AG04450 (cell line): ENCODE measurements around the gene CYP26A1. TPM values are rescaled to one million over a fixed set of nuclear protein-coding genes. Genes with fewer than 3 reads are reported as not detected.
"Not testable (repeated sequence)": the region's sequence is repeated elsewhere in the genome, so short reads cannot be mapped to it uniquely, and the experiment has no call there.

Experiments
- CTCF ChIA-PET: fragments of 300-600, 350-600 bp; formaldehyde crosslinking; extraction: SDS; loops from one replicate; lab custom pipeline; 2022; ENCODE audit warnings: antibody characterized with exemption, inconsistent platforms; lab: Charles Lee
- POLR2A ChIA-PET: fragments of 350-600 bp; formaldehyde crosslinking; extraction: SDS; loops from one replicate; lab custom pipeline; 2021; ENCODE audit warnings: antibody characterized with exemption, inconsistent platforms; lab: Yijun Ruan, JAX
- DNase-seq: peaks from one replicate; pipeline ENCODE4 v3.0.0-alpha.2; 2011; ENCODE audit warnings: low read depth, low spot score
- H3K27ac ChIP-seq: one replicate; pipeline ENCODE4 v1.5.1; 2012; ENCODE audit warnings: low read depth, low read length, control low read depth
- H3K27me3 ChIP-seq: one replicate; pipeline ENCODE4 v1.6.0; 2012; ENCODE audit warnings: low read length; ENCODE audit not compliant: control insufficient read depth, insufficient read depth
- H3K4me3 ChIP-seq: 2 replicates; pipeline ENCODE4 v1.5.1; 2011; ENCODE audit warnings: mild to moderate bottlenecking, low read depth, low read length, control low read depth
- H3K9me3 ChIP-seq: 2 replicates; pipeline ENCODE4 v1.5.1; 2012; ENCODE audit warnings: low read length; ENCODE audit not compliant: control insufficient read depth, insufficient read depth
- polyA plus RNA-seq: library from polyadenylated mRNA; depleted of rRNA; stranded (reverse); fragments of >200 nt; gene quantifications from 2 replicates; pipeline ENCODE4 v1.2.3, GENCODE V29; 2011
- TF ChIP-seq, protein P1 (sequence below): IDR thresholded peaks from 2 replicates; pipeline ENCODE4 v1.5.1; 2011; ENCODE audit warnings: low read depth, low read length, control low read depth, inconsistent platforms

Gene CYP26A1
- polyA plus RNA-seq, 1 experiment, result not detected

- Histone ChIP-seq H3K27ac (no peak overlapping the region), H3K9me3 (no peaks in the 10 kb centered on the region), H3K4me3 (no peak overlapping the region), H3K27me3 (peaks cover 2% of the 10 kb centered on the region)
- POLR2A ChIA-PET, result no interaction called here
- CTCF ChIA-PET, result interaction anchor here (1.7 kb wide), 1 partner anchor 17 kb away, joined by 8 read pairs; no protein-coding TSS in a partner anchor
- TF ChIP-seq, protein P1, sequence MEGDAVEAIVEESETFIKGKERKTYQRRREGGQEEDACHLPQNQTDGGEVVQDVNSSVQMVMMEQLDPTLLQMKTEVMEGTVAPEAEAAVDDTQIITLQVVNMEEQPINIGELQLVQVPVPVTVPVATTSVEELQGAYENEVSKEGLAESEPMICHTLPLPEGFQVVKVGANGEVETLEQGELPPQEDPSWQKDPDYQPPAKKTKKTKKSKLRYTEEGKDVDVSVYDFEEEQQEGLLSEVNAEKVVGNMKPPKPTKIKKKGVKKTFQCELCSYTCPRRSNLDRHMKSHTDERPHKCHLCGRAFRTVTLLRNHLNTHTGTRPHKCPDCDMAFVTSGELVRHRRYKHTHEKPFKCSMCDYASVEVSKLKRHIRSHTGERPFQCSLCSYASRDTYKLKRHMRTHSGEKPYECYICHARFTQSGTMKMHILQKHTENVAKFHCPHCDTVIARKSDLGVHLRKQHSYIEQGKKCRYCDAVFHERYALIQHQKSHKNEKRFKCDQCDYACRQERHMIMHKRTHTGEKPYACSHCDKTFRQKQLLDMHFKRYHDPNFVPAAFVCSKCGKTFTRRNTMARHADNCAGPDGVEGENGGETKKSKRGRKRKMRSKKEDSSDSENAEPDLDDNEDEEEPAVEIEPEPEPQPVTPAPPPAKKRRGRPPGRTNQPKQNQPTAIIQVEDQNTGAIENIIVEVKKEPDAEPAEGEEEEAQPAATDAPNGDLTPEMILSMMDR, result no peak
- DNase-seq, result no peak
These were observed 23.7 kb downstream of the CYP26A1 start for GRCh38 chr10:93097386-93097785.

GRCh38 chr10:93098816-93099215, 25.1 kb downstream of the CYP26A1 start:
- ChIA-PET CTCF (interaction anchor here (0.8 kb wide), 1 partner anchor 18 kb away, joined by 3 read pairs; no protein-coding TSS in a partner anchor), POLR2A (no interaction called here)
- Histone ChIP-seq H3K27me3 (peaks cover 2% of the 10 kb centered on the region), H3K27ac (no peak overlapping the region), H3K9me3 (no peaks in the 10 kb centered on the region), H3K4me3 (no peak overlapping the region)
- no peak for DNase-seq
- TF ChIP-seq, protein P1, result no peak

GRCh38 chr10:93099670-93100069, 26.0 kb downstream of the CYP26A1 start:
- H3K9me3 ChIP-seq, result no peaks in the 10 kb centered on the region
- POLR2A ChIA-PET, result no interaction called here
- DNase-seq, result no peak
- no peak overlapping the region for H3K4me3 ChIP-seq
- no peaks in the 10 kb centered on the region for H3K27me3 ChIP-seq
- no peak overlapping the region for H3K27ac ChIP-seq
- TF ChIP-seq, protein P1, result no peak
- CTCF ChIA-PET, result no interaction called here

DNA sequence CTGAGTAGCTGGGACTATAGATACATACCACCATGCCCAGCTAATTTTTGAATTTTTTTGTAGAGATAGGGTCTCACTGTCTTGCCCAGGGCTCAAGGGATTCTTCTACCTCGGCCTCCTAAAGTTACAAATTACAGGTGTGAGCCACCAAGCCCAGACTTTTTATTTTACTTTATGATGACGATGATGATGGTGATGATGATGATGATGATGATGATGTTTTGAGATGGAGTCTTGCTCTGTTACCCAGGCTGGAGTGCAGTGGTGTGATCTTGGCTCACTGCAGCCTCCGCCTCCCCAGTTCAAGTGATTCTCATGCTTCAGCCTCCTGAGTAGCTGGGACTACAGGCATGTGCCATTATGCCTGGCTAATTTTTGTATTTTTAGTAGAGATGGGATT, 27.5 kb downstream of the CYP26A1 start:
- H3K9me3 ChIP-seq, H3K4me3 ChIP-seq, POLR2A ChIA-PET, H3K27me3 ChIP-seq, DNase-seq, H3K27ac ChIP-seq: not testable (repeated sequence)
- CTCF ChIA-PET, result interaction anchor here (0.6 kb wide), 1 partner anchor 52 kb away, joined by 5 read pairs; no protein-coding TSS in a partner anchor

GRCh38 chr10:93103953-93104352, 30.3 kb downstream of the CYP26A1 start:
- Histone ChIP-seq H3K4me3 (no peak overlapping the region), H3K27me3 (no peaks in the 10 kb centered on the region), H3K9me3 (no peaks in the 10 kb centered on the region), H3K27ac (no peak overlapping the region)
- TF ChIP-seq, protein P1, result no peak
- POLR2A ChIA-PET, result no interaction called here
- DNase-seq, result no peak
- CTCF ChIA-PET, result interaction anchor here (1.0 to 1.9 kb wide), 3 partner anchors 12 to 97 kb away, joined by 3 to 6 read pairs (median 4); no protein-coding TSS in a partner anchor
